Measurements from ENCODE around the gene GALNT18.

- TF ChIP-seq CSDC2 (CRISPR knock-in tag; IDR thresholded peaks at IDR 0.05) (no peak), ZFP30 (CRISPR knock-in tag; IDR thresholded peaks at IDR 0.05) (no peak), OSR1 (CRISPR knock-in tag; IDR thresholded peaks at IDR 0.05) (no peak), TCF4 (CRISPR knock-in tag; IDR thresholded peaks at IDR 0.05; ENCODE audit: borderline replicate concordance) (no peak), ZNF8 (CRISPR knock-in tag; IDR thresholded peaks at IDR 0.05) (no peak), ZC3H10 (CRISPR knock-in tag; IDR thresholded peaks at IDR 0.05) (no peak), CREB5 (CRISPR knock-in tag; IDR thresholded peaks at IDR 0.05; ENCODE audit: low read depth) (no peak), PPARA (CRISPR knock-in tag; IDR thresholded peaks at IDR 0.05; ENCODE audit: borderline replicate concordance) (no peak), BACH2 (CRISPR knock-in tag; IDR thresholded peaks at IDR 0.05; ENCODE audit: borderline replicate concordance) (no peak)
- TF ChIP-seq, protein P1, sequence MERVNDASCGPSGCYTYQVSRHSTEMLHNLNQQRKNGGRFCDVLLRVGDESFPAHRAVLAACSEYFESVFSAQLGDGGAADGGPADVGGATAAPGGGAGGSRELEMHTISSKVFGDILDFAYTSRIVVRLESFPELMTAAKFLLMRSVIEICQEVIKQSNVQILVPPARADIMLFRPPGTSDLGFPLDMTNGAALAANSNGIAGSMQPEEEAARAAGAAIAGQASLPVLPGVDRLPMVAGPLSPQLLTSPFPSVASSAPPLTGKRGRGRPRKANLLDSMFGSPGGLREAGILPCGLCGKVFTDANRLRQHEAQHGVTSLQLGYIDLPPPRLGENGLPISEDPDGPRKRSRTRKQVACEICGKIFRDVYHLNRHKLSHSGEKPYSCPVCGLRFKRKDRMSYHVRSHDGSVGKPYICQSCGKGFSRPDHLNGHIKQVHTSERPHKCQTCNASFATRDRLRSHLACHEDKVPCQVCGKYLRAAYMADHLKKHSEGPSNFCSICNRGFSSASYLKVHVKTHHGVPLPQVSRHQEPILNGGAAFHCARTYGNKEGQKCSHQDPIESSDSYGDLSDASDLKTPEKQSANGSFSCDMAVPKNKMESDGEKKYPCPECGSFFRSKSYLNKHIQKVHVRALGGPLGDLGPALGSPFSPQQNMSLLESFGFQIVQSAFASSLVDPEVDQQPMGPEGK (CRISPR knock-in tag; IDR thresholded peaks at IDR 0.05; ENCODE audit: borderline replicate concordance) = no peak
- TF ChIP-seq, protein P2, sequence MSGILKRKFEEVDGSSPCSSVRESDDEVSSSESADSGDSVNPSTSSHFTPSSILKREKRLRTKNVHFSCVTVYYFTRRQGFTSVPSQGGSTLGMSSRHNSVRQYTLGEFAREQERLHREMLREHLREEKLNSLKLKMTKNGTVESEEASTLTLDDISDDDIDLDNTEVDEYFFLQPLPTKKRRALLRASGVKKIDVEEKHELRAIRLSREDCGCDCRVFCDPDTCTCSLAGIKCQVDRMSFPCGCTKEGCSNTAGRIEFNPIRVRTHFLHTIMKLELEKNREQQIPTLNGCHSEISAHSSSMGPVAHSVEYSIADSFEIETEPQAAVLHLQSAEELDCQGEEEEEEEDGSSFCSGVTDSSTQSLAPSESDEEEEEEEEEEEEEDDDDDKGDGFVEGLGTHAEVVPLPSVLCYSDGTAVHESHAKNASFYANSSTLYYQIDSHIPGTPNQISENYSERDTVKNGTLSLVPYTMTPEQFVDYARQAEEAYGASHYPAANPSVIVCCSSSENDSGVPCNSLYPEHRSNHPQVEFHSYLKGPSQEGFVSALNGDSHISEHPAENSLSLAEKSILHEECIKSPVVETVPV (CRISPR knock-in tag; IDR thresholded peaks at IDR 0.05) = no peak
- TF ChIP-seq, protein P3, sequence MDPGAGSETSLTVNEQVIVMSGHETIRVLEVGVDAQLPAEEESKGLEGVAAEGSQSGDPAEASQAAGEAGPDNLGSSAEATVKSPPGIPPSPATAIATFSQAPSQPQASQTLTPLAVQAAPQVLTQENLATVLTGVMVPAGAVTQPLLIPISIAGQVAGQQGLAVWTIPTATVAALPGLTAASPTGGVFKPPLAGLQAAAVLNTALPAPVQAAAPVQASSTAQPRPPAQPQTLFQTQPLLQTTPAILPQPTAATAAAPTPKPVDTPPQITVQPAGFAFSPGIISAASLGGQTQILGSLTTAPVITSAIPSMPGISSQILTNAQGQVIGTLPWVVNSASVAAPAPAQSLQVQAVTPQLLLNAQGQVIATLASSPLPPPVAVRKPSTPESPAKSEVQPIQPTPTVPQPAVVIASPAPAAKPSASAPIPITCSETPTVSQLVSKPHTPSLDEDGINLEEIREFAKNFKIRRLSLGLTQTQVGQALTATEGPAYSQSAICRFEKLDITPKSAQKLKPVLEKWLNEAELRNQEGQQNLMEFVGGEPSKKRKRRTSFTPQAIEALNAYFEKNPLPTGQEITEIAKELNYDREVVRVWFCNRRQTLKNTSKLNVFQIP (CRISPR knock-in tag; IDR thresholded peaks at IDR 0.05; ENCODE audit: borderline replicate concordance, low read depth) = no peak
Observed at GRCh38 chr11:11268706-11269105, 353.1 kb downstream of the GALNT18 start.

Data from SK-N-SH treated with all-trans-retinoic acid at 6 μM for 48 hours (cell line).